Measurements from ENCODE around the gene RBM4. TPM values are rescaled to one million over a fixed set of nuclear protein-coding genes. Genes with fewer than 3 reads are reported as not detected.
"Not testable (repeated sequence)": the region's sequence is repeated elsewhere in the genome, so short reads cannot be mapped to it uniquely, and the experiment has no call there.

The RBM4 gene
- total RNA-seq, 2 experiments from 2014 or later, result 111 to 119 TPM

DNA sequence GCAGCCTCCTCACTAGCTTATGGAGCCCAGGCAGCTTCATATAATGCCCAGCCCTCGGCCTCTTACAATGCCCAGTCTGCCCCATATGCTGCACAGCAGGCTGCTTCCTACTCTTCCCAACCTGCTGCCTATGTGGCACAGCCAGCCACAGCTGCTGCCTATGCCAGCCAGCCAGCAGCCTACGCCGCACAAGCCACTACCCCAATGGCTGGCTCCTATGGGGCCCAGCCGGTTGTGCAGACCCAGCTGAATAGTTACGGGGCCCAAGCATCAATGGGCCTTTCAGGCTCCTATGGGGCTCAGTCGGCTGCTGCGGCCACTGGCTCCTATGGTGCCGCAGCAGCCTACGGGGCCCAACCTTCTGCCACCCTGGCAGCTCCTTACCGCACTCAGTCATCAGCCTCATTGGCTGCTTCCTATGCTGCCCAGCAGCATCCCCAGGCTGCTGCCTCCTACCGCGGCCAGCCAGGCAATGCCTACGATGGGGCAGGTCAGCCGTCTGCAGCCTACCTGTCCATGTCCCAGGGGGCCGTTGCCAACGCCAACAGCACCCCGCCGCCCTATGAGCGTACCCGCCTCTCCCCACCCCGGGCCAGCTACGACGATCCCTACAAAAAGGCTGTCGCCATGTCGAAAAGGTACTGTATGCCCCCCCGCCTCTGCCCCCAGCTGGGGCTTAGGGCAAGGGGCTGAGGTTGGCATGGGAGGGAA is 13.3 kb upstream of the RBM4 start:
- CTCF ChIA-PET, result interaction anchor here (0.6 kb wide), 1 partner anchor 14 kb away, joined by 3 read pairs; no protein-coding TSS in a partner anchor
- peaks cover 41% of the 10 kb centered on the region for H3K4me1 Mint-ChIP-seq
- DNase-seq (no peak), ATAC-seq (no peak)
- H3K36me3 Mint-ChIP-seq, result peaks cover 76% of the 10 kb centered on the region
- no peak overlapping the region for H3K4me3 Mint-ChIP-seq
- H3K27me3 Mint-ChIP-seq, result no peaks in the 10 kb centered on the region
- H3K9me3 Mint-ChIP-seq (ENCODE audit: low read depth), result no peaks in the 10 kb centered on the region
- H3K27ac Mint-ChIP-seq, result no peak overlapping the region

DNA sequence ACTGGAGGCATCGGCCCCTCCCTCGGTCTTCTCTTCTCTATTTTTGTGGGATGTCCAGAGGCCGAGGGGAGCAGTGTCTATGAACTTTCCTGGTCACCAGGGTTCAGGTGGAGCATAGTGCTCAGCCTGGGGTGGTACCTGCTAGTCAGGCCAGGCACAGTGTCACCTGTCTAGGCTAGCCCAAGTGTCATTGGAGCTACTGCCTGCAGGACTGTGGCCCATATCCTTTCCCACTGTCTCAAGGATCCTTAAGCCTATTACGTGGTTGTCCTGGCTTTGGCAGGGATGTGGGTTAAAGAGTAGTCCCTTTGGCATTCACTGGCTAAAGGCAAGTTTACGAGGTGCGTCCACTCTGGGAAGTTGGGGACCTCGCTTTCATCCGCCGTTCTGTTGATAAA is 12.8 kb upstream of the RBM4 start:
- H3K27me3 Mint-ChIP-seq, result no peaks in the 10 kb centered on the region
- no peak overlapping the region for H3K4me3 Mint-ChIP-seq
- peaks cover 36% of the 10 kb centered on the region for H3K4me1 Mint-ChIP-seq
- DNase-seq (no peak), ATAC-seq (no peak)
- peaks cover 76% of the 10 kb centered on the region for H3K36me3 Mint-ChIP-seq
- H3K9me3 Mint-ChIP-seq (ENCODE audit: low read depth), result no peaks in the 10 kb centered on the region
- H3K27ac Mint-ChIP-seq, result no peak overlapping the region
- CTCF ChIA-PET, result no interaction called here

DNA sequence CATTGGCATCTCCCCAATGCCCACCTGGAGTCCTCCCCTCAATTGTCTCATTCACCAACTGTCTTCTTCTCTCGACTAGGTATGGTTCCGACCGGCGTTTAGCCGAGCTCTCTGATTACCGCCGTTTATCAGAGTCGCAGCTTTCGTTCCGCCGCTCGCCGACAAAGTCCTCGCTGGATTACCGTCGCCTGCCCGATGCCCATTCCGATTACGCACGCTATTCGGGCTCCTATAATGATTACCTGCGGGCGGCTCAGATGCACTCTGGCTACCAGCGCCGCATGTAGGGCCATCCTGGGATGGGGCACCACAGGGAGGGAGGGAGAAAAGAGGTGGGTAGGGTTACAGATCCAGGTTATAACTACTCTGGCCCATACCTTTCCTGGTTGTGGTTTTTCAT is 12.1 kb upstream of the RBM4 start:
- Mint-ChIP-seq H3K27ac (no peak overlapping the region), H3K4me1 (peaks cover 33% of the 10 kb centered on the region), H3K9me3 (ENCODE audit: low read depth) (no peaks in the 10 kb centered on the region), H3K36me3 (peaks cover 73% of the 10 kb centered on the region), H3K4me3 (no peak overlapping the region), H3K27me3 (no peaks in the 10 kb centered on the region)
- CTCF ChIA-PET, result no interaction called here
- DNase-seq (no peak), ATAC-seq (no peak)

DNA sequence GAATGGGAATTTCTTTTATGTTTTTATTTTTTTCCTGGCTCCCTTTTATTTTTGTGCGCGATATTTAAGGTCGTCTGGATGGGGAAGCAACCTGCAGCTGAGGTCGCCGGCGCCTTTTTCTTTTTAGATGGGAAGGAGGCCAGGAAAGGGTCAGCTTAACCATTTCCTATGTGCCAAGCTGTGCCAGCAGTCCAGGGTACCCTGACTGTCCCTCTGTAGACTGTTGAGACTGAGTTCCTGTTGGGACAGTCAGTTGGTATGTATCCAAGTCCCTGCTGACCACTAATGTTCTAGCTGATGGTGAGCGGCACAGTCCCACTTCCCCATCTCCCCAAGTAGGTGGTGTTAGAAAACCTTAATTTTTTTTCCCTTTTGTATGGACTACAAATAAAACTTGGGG is 11.6 kb upstream of the RBM4 start:
- H3K4me3 Mint-ChIP-seq, result no peak overlapping the region
- no peak for ATAC-seq
- H3K27ac Mint-ChIP-seq, result no peak overlapping the region
- no peak for DNase-seq
- peaks cover 30% of the 10 kb centered on the region for H3K4me1 Mint-ChIP-seq
- no peaks in the 10 kb centered on the region for H3K9me3 Mint-ChIP-seq (ENCODE audit: low read depth)
- no peaks in the 10 kb centered on the region for H3K27me3 Mint-ChIP-seq
- H3K36me3 Mint-ChIP-seq, result peaks cover 73% of the 10 kb centered on the region
- CTCF ChIA-PET, result no interaction called here

DNA sequence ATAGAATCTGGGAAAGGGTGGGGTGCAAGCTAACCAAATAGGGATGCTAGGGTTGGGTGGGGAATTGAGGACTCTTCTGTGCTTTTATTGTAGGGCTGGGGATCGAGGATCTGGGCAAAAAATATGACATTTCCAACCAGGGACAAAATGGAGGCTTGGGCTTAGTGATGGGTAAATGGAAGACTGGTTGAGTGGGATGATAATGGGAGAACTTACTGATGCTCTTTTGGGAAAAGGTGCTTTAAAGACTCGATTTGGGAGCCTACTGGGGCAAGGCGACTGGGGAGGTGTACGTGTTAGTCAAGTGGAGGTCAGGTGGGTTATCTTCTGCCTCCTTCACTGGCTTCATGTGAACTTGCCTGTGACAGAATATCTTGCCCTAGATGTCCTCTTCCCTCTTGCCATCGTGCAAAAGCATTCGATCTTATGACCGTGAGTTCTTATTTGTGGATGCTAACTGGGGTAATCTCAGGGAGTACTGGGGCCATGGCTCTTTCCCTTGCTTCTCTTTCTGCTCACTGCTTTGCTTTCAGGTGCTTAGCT is 10.4 kb upstream of the RBM4 start:
- CTCF ChIA-PET, result interaction anchor here (1.4 to 1.9 kb wide), 2 partner anchors 10 to 12 kb away, joined by 4 to 10 read pairs; partner anchors contain the start of genes RBM14 and RBM4
- ATAC-seq (no peak), DNase-seq (no peak)
- H3K36me3 Mint-ChIP-seq, result peaks cover 72% of the 10 kb centered on the region
- peaks cover 21% of the 10 kb centered on the region for H3K4me1 Mint-ChIP-seq
- no peaks in the 10 kb centered on the region for H3K9me3 Mint-ChIP-seq (ENCODE audit: low read depth)
- no peaks in the 10 kb centered on the region for H3K27me3 Mint-ChIP-seq
- H3K27ac Mint-ChIP-seq, result peak overlapping the region; percentile 16
- no peak overlapping the region for H3K4me3 Mint-ChIP-seq

DNA sequence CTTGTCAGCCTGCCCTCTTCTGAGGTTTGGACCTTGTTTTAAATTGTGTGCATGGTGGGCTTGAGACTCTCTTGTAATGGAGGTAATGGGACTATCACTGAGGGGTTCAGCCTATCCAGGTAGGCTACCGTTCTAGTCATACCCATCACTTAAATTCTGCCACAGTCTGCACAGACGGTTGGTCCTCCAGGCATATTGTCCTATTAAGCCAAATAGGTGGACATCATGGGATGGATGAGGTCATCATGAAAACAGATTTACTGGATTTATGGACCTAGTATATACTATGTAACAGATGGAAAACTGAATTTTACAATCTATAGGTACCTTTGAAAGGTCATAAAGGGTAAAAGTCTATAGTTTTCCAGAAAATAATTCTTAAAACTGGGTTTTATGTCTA is 9.1 kb upstream of the RBM4 start:
- Mint-ChIP-seq H3K36me3 (peaks cover 66% of the 10 kb centered on the region), H3K27me3 (no peaks in the 10 kb centered on the region), H3K9me3 (ENCODE audit: low read depth) (no peaks in the 10 kb centered on the region), H3K4me3 (no peak overlapping the region), H3K4me1 (peaks cover 14% of the 10 kb centered on the region), H3K27ac (no peak overlapping the region)
- DNase-seq (no peak), ATAC-seq (no peak)
- CTCF ChIA-PET, result interaction anchor here (1.2 to 1.9 kb wide), 4 partner anchors 8 to 13 kb away, joined by 4 to 10 read pairs (median 4); partner anchors contain the start of genes RBM14 and RBM4

DNA sequence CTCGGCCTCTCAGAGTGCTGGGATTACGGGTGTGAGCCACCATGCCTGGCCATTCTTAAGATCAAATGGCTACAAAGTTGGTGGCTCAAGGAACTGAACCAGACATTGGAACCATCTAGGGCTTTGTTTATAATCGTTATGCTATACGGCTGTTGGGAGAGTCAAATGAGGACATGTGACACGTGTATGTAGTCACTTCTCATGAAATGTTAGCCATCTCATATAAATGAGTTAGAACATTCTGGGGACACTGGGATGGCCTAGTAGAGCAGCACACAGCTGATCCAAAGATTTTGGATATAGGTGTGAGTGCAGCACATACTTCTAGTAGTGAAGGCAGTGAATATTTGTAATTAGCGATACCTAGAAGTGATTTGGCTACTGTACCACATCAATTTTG is 6.6 kb upstream of the RBM4 start:
- DNase-seq (no peak), ATAC-seq (no peak)
- H3K4me3 Mint-ChIP-seq, result no peak overlapping the region
- no peaks in the 10 kb centered on the region for H3K27me3 Mint-ChIP-seq
- H3K9me3 Mint-ChIP-seq (ENCODE audit: low read depth), result no peaks in the 10 kb centered on the region
- CTCF ChIA-PET, result no interaction called here
- peaks cover 24% of the 10 kb centered on the region for H3K4me1 Mint-ChIP-seq
- peaks cover 57% of the 10 kb centered on the region for H3K36me3 Mint-ChIP-seq
- H3K27ac Mint-ChIP-seq, result no peak overlapping the region

DNA sequence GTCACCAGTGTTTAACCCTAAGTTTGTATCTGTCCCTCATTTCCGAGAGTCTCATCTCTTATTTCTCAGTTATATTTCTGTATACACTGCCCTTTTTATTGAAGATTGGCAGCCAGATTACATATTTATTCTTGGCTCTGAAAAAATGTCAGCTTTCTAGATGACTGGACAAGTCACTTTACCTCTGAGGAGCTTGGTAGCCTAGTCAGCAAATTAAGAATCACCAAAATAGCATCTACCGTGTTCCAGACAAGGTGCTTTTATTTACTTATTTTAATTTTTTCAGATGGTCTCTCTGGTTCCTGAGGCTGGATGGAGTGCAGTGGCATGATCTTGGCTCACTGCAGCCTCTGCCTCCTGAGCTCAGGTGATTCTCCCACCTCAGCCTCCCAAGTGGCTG is 5.6 kb upstream of the RBM4 start:
- Mint-ChIP-seq H3K27me3 (no peaks in the 10 kb centered on the region), H3K4me3 (no peak overlapping the region), H3K36me3 (peaks cover 48% of the 10 kb centered on the region), H3K9me3 (ENCODE audit: low read depth) (no peaks in the 10 kb centered on the region), H3K4me1 (peaks cover 27% of the 10 kb centered on the region), H3K27ac (no peak overlapping the region)
- ATAC-seq (no peak), DNase-seq (no peak)
- CTCF ChIA-PET, result no interaction called here

DNA sequence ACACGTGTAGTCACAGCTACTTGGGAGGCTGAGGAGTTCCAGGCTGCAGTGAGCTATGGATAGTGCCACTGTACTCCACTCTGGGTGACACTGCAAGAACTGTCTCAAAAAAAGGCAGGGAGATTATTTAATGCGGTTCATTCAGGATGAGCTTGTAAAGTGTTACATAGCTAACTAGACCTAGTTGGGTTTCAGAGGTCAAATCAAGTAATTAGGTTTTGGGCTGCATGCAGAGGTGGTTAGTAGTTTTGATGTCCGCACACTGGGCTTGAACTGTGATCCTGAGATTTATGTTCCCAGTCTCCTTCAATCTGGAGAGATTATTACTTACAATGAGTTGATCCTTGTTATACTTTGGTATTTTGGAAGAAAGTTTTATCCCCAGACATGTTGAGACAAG is 2.1 kb upstream of the RBM4 start:
- Mint-ChIP-seq H3K36me3 (peaks cover 50% of the 10 kb centered on the region), H3K27ac (peak overlapping the region; percentile 97)
- CTCF ChIA-PET, result interaction anchor here (0.7 to 3.0 kb wide), 3 partner anchors 13 to 250 kb away, joined by 3 to 16 read pairs (median 15); partner anchors contain the start of gene RBM14

DNA sequence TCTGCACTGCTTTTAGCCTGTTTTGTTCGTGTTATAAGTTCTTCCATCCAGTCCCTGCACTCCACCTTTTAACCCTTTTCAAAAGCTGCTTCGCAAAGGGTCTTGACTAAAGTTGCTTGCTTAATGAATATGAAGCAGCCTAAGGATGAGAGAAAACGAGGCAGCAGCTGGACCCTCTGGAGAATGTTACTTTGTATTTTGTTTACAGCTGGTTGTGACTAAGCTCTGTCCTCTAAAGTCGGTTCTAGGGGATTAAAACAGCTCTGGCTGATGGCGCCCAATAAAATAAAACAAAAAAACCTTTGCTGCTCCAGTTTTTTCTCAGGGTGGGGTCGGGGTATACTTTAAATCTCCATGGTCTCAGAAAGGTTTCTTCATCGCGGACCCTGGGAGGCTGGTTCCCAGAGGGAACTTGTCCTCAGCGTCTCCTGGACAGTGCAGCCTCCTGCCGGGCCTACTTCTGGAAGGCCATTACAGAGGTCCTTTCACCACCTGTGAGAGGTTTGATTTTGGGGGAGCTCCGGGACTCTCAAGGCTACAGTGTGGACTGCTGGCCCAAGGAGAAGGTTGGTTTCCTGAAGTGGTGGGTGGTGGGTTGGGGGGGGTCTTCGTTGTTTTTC is 836 bp upstream of the RBM4 start:
- Mint-ChIP-seq H3K36me3 (peaks cover 52% of the 10 kb centered on the region), H3K4me3 (peak overlapping the region; percentile 87), H3K9me3 (ENCODE audit: low read depth) (no peaks in the 10 kb centered on the region), H3K27me3 (no peaks in the 10 kb centered on the region), H3K4me1 (peaks cover 53% of the 10 kb centered on the region), H3K27ac (peak overlapping the region; percentile 97)
- CTCF ChIA-PET, result interaction anchor here (0.8 to 3.1 kb wide), 19 partner anchors 8 to 991 kb away, joined by 3 to 19 read pairs (median 5); partner anchors contain the start of genes ACTN3, CCDC87, CCS and DPP3
- ATAC-seq, result no peak
- no peak for DNase-seq

More for the DNA sequence above, 2.1 kb upstream of the RBM4 start:
- no peak overlapping the region for H3K4me3 Mint-ChIP-seq
- no peak for DNase-seq
- no peaks in the 10 kb centered on the region for H3K27me3 Mint-ChIP-seq
- no peak for ATAC-seq
- no peaks in the 10 kb centered on the region for H3K9me3 Mint-ChIP-seq (ENCODE audit: low read depth)
- peaks cover 47% of the 10 kb centered on the region for H3K4me1 Mint-ChIP-seq

DNA sequence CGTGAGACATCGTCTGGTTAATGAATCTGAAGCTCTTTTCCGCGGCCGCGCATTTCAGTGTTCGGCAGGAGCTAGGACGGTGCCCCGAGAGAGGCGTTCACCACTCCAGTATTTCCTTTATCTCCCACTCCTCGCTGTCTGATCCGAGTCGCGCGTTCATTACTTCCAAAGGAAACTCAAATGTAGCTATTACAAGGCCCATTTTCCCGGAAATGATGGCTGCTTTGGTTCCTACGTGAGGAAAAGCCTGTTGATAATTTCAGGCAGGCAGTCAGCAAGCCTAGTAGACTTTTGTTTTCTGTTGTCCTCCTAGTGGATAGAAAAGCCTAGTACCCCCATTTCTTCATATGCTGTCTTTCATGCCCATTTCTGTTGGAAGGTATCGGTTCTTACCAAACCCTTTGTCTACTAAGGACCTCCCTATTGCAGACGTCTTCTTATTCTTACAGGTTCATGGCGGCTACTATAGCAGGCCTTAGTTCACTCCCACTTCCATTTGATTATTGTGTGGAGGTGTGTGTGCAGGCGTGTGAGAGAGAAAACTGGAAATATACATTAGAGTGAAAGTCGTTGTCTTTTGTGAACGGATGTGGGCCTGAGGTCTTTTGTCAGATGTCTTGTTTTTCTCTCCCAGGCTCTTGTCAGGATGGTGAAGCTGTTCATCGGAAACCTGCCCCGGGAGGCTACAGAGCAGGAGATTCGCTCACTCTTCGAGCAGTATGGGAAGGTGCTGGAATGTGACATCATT is 737 bp downstream of the RBM4 start:
- ATAC-seq, result no peak
- no peaks in the 10 kb centered on the region for H3K27me3 Mint-ChIP-seq
- CTCF ChIA-PET, result interaction anchor here (1.1 to 3.1 kb wide), 9 partner anchors 10 to 203 kb away, joined by 3 to 19 read pairs (median 6); partner anchors contain the start of genes DPP3, MRPL11, RBM14 and RBM4B
- H3K4me1 Mint-ChIP-seq, result peaks cover 69% of the 10 kb centered on the region
- H3K9me3 Mint-ChIP-seq (ENCODE audit: low read depth), result no peaks in the 10 kb centered on the region
- H3K4me3 Mint-ChIP-seq, result peak overlapping the region; percentile 87
- peak overlapping the region; percentile 97 for H3K27ac Mint-ChIP-seq
- peaks cover 61% of the 10 kb centered on the region for H3K36me3 Mint-ChIP-seq
- peak; percentile 55 for DNase-seq

DNA sequence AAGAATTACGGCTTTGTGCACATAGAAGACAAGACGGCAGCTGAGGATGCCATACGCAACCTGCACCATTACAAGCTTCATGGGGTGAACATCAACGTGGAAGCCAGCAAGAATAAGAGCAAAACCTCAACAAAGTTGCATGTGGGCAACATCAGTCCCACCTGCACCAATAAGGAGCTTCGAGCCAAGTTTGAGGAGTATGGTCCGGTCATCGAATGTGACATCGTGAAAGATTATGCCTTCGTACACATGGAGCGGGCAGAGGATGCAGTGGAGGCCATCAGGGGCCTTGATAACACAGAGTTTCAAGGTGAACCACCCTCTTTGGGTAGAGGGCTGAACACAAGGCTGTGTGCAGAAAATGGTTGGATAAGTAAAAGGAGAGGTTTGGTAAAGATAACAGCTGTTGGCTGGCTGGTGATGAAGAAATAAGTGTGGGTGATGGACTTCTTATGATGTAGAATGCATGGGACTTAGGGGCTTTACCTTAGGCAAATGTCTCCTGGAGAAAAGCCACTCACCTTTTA is 1.4 kb downstream of the RBM4 start:
- CTCF ChIA-PET, result interaction anchor here (1.7 to 3.1 kb wide), 3 partner anchors 11 to 201 kb away, joined by 4 to 19 read pairs (median 10); partner anchors contain the start of genes MRPL11 and RBM4B
- H3K36me3 Mint-ChIP-seq, result peaks cover 62% of the 10 kb centered on the region

DNA sequence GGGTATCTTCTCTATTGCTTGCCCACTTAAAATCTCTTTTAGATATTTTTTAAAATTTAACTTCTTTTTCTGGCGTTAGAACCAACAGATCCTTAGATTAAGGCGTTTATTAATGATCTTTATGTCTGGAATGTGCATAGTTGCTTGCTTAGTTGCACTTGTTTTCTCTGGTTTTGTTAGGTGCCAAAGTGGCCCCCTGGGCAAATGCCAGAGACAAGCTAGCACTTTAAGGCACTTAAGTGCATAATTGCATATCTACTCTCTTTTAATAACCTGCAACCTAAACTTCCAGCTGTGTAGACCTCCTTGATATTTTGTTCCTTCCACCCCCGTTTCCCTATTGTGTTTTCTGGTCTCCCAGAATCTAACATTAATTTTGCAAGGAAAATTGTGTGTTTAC is 3.3 kb downstream of the RBM4 start:
- DNase-seq, result no peak
- Mint-ChIP-seq H3K27me3 (no peaks in the 10 kb centered on the region), H3K4me3 (peak overlapping the region; percentile 87), H3K9me3 (ENCODE audit: low read depth) (no peaks in the 10 kb centered on the region), H3K27ac (no peak overlapping the region), H3K36me3 (peaks cover 76% of the 10 kb centered on the region), H3K4me1 (peaks cover 84% of the 10 kb centered on the region)
- CTCF ChIA-PET, result interaction anchor here (1.3 to 1.7 kb wide), 3 partner anchors 36 to 49 kb away, joined by 3 to 5 read pairs (median 4); partner anchors contain the start of genes CCDC87, CCS and RBM4B
- ATAC-seq, result no peak

More for the DNA sequence above, 1.4 kb downstream of the RBM4 start:
- H3K4me3 Mint-ChIP-seq, result peak overlapping the region; percentile 87
- peak overlapping the region; percentile 97 for H3K27ac Mint-ChIP-seq
- H3K4me1 Mint-ChIP-seq, result peaks cover 71% of the 10 kb centered on the region
- H3K9me3 Mint-ChIP-seq (ENCODE audit: low read depth); ATAC-seq; H3K27me3 Mint-ChIP-seq; DNase-seq: not testable (repeated sequence)

Data from activated CD8-positive, alpha-beta memory T cell treated with anti-CD3 and anti-CD28 coated beads, Interleukin-2, amount 10 ng/mL, durations not matched to agents 7 days and 5 days (primary cell).